Measurements from ENCODE around the gene PRKG1. TPM values are rescaled to one million over a fixed set of nuclear protein-coding genes. Genes with fewer than 3 reads are reported as not detected.
"Not testable (repeated sequence)": the region's sequence is repeated elsewhere in the genome, so short reads cannot be mapped to it uniquely, and the experiment has no call there.

PRKG1 gene
- total RNA-seq, 1 donor from 2014 or later: not detected

GRCh38 chr10:51640120-51640819 is 566.0 kb downstream of the PRKG1 start:
- intact Hi-C loops (cut with micrococcal nuclease): loop anchor here (10.0 kb wide), 1 partner anchor 315 kb away; no protein-coding TSS in a partner anchor

- intact Hi-C loops (cut with micrococcal nuclease): loop anchor here (10.0 kb wide), 1 partner anchor 312 kb away; no protein-coding TSS in a partner anchor
Observed at GRCh38 chr10:51642581-51642980, 568.3 kb downstream of the PRKG1 start.

GRCh38 chr10:51643734-51644133 is 569.4 kb downstream of the PRKG1 start:
- intact Hi-C loops (cut with micrococcal nuclease): loop anchor here (10.0 kb wide), 1 partner anchor 311 kb away; no protein-coding TSS in a partner anchor

GRCh38 chr10:51649064-51649463 is 574.8 kb downstream of the PRKG1 start:
- intact Hi-C loops (cut with micrococcal nuclease): loop anchor here (10.0 kb wide), 1 partner anchor 306 kb away; no protein-coding TSS in a partner anchor

- intact Hi-C loops (cut with micrococcal nuclease): no loop called here
Observed at GRCh38 chr10:51651063-51651462, 576.8 kb downstream of the PRKG1 start.

GRCh38 chr10:51653025-51653424 is 578.7 kb downstream of the PRKG1 start:
- intact Hi-C loops (cut with micrococcal nuclease): no loop called here

- intact Hi-C loops (cut with micrococcal nuclease): no loop called here
Observed at GRCh38 chr10:51654918-51655317, 580.6 kb downstream of the PRKG1 start.

- intact Hi-C loops (cut with micrococcal nuclease): no loop called here
Observed at GRCh38 chr10:51656503-51656902, 582.2 kb downstream of the PRKG1 start.

GRCh38 chr10:51658000-51658399 is 583.7 kb downstream of the PRKG1 start:
- intact Hi-C loops (cut with micrococcal nuclease): no loop called here

- intact Hi-C loops (cut with micrococcal nuclease): no loop called here
Observed at GRCh38 chr10:51659344-51659743, 585.1 kb downstream of the PRKG1 start.

GRCh38 chr10:51663086-51663485 is 588.8 kb downstream of the PRKG1 start:
- intact Hi-C loops (cut with micrococcal nuclease): no loop called here

- intact Hi-C loops (cut with micrococcal nuclease): no loop called here
Observed at GRCh38 chr10:51666456-51666855, 592.2 kb downstream of the PRKG1 start.

- intact Hi-C loops (cut with micrococcal nuclease): no loop called here
Observed at GRCh38 chr10:51667678-51668335, 593.5 kb downstream of the PRKG1 start.

- intact Hi-C loops (cut with micrococcal nuclease): no loop called here
Observed at GRCh38 chr10:51668336-51668689, 594.0 kb downstream of the PRKG1 start.

GRCh38 chr10:51669041-51669440 is 594.8 kb downstream of the PRKG1 start:
- intact Hi-C loops (cut with micrococcal nuclease): no loop called here

GRCh38 chr10:51672039-51672535 is 597.8 kb downstream of the PRKG1 start:
- intact Hi-C loops (cut with micrococcal nuclease): no loop called here

GRCh38 chr10:51675088-51675487 is 600.8 kb downstream of the PRKG1 start:
- intact Hi-C loops (cut with micrococcal nuclease): no loop called here

- intact Hi-C loops (cut with micrococcal nuclease): no loop called here
Observed at GRCh38 chr10:51679841-51680240, 605.6 kb downstream of the PRKG1 start.

GRCh38 chr10:51683031-51683691 is 608.9 kb downstream of the PRKG1 start:
- intact Hi-C loops (cut with micrococcal nuclease): no loop called here

- intact Hi-C loops (cut with micrococcal nuclease): no loop called here
Observed at GRCh38 chr10:51685768-51686167, 611.5 kb downstream of the PRKG1 start.

- intact Hi-C loops (cut with micrococcal nuclease): no loop called here
Observed at GRCh38 chr10:51687296-51687695, 613.0 kb downstream of the PRKG1 start.

- intact Hi-C loops (cut with micrococcal nuclease): not testable (repeated sequence)
Observed at GRCh38 chr10:51688826-51689225, 614.5 kb downstream of the PRKG1 start.

Data from T-helper 1 cell treated with Interleukin-12 subunit alpha and Interleukin-12 subunit beta and Interleukin-4 antibody, amounts not matched to agents 30 ng/mL and 1 ng/mL, for 36 hours (primary cell).